Measurements from ENCODE around the gene CFAP92.

Gene CFAP92

DNA sequence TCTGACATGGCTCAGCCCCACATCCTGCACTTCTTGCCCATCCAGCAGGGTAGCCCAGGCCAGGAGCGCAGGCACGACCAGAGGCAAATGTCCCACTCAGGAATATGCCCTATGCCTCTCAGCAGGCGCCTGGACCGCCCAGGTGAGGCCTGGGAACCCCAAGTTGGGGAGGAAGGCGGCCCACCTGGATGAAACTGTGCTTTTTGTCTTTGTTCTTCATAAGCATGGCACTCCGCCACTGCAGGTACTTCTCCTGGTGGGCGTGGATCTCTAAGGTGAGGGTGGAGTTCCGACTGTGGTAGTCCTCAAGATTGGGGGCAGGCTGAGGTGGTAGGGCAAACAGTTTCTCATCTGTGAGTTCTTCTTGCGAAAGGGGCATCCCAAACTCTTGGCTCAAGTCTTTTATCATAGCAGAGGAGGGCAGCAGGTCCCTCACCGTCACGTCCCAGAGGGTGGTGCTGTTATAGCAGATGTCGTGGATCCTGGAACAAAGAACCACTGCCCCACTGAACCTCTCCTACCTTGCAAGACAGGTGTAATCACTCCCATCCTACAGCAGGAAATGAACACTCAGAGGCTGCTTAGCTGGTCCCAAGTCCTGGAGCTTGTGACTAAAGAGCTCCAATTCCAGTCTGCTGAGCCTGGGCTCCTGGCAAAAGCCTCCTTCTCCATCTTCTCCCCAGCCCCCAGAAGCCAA is 61.2 kb downstream of the CFAP92 start:
- TF ChIP-seq TAF1 (IDR thresholded peaks at IDR 0.05; ENCODE audit: borderline replicate concordance, insufficient read depth, low read length) (no peak), SIN3A (IDR thresholded peaks at IDR 0.05; ENCODE audit: borderline replicate concordance, insufficient read depth, low read length) (no peak), POLR2AphosphoS5 (IDR thresholded peaks at IDR 0.05; ENCODE audit: low read depth, low read length) (no peak), REST (IDR thresholded peaks at IDR 0.05; ENCODE audit: insufficient read depth in 1 of 2, low read depth in 2 of 2, low read length in 2 of 2) (no peak), FOXP2 (optimal IDR thresholded peaks at IDR 0.05; ENCODE audit: borderline replicate concordance, extremely low read depth, extremely low read length, insufficient read depth) (no peak)

DNA sequence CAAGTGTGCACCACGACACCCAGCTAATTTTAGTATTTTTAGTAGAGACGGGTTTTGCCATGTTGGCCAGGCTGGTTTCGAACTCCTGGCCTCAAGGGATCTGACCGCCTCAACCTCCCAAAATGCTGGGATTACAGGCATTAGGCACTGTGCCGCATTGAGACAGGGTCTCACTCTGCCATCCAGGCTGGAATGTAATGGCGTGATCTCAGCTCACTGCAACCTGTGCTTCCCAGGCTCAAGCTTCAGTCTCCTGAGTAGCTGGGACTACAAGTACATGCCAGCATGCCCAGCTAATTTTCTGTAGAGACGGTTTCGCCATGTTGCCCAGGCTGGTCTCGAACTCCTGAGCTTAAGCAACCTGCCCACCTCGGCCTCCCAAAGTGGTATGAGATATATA is 62.8 kb downstream of the CFAP92 start:
- TF ChIP-seq TAF1 (IDR thresholded peaks at IDR 0.05; ENCODE audit: borderline replicate concordance, insufficient read depth, low read length) (no peak), POLR2AphosphoS5 (IDR thresholded peaks at IDR 0.05; ENCODE audit: low read depth, low read length) (no peak), REST (IDR thresholded peaks at IDR 0.05; ENCODE audit: insufficient read depth in 1 of 2, low read depth in 2 of 2, low read length in 2 of 2) (no peak), SIN3A (IDR thresholded peaks at IDR 0.05; ENCODE audit: borderline replicate concordance, insufficient read depth, low read length) (no peak), FOXP2 (optimal IDR thresholded peaks at IDR 0.05; ENCODE audit: borderline replicate concordance, extremely low read depth, extremely low read length, insufficient read depth) (no peak)

GRCh38 chr3:128929364-128929763 is 64.5 kb downstream of the CFAP92 start:
- TF ChIP-seq SIN3A (IDR thresholded peaks at IDR 0.05; ENCODE audit: borderline replicate concordance, insufficient read depth, low read length): no peak
- TF ChIP-seq FOXP2 (optimal IDR thresholded peaks at IDR 0.05; ENCODE audit: borderline replicate concordance, extremely low read depth, extremely low read length, insufficient read depth): no peak
- no peak for TF ChIP-seq REST (IDR thresholded peaks at IDR 0.05; ENCODE audit: insufficient read depth in 1 of 2, low read depth in 2 of 2, low read length in 2 of 2)
- no peak for TF ChIP-seq TAF1 (IDR thresholded peaks at IDR 0.05; ENCODE audit: borderline replicate concordance, insufficient read depth, low read length)

DNA sequence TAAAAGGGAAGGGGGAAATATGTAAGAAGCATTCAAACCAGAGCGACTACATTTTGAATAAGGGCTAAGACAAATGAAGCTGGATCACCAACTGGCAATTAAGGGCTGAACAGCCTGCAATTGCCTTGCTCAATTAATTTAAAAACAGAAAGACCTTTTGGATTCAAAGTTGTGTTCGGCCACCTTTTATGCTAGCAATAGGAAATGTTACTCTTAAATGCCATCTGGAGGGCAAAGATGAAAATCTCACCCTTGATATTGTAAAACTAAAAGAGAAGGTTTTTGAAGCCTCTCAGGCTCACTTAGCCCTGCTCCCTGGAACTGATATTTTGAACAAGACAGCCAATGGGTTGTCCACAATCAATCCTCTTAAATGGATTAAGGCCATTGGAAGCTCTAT is 70.3 kb downstream of the CFAP92 start:
- TF ChIP-seq REST (IDR thresholded peaks at IDR 0.05; ENCODE audit: insufficient read depth in 1 of 2, low read depth in 2 of 2, low read length in 2 of 2): no peak
- TF ChIP-seq SIN3A (IDR thresholded peaks at IDR 0.05; ENCODE audit: borderline replicate concordance, insufficient read depth, low read length): no peak
- TF ChIP-seq POLR2AphosphoS5 (IDR thresholded peaks at IDR 0.05; ENCODE audit: low read depth, low read length): no peak
- no peak for TF ChIP-seq FOXP2 (optimal IDR thresholded peaks at IDR 0.05; ENCODE audit: borderline replicate concordance, extremely low read depth, extremely low read length, insufficient read depth)
- no peak for TF ChIP-seq TAF1 (IDR thresholded peaks at IDR 0.05; ENCODE audit: borderline replicate concordance, insufficient read depth, low read length)

Data from PFSK-1 (cell line).